ENCODE results near the gene RAB29. TPM values are rescaled to one million over a fixed set of nuclear protein-coding genes. Genes with fewer than 3 reads are reported as not detected.

RAB29 gene
- total and polyA plus RNA-seq, 9 of the 15 experiments (the other 6 are each of a cell fraction or from before 2014, with no cell fraction given), result 6.3 to 17.6 (median 8.0) TPM

GRCh38 chr1:205750138-205751035 lies 24.9 kb downstream of the RAB29 start, which contains the start of gene NUCKS1:
TSS of gene NUCKS1 (minus strand) at chr1:205750182. CDS start at chr1:205749973, 209 bp downstream.
- H3K27ac ChIP-seq (ENCODE audit: extremely low read depth, low read depth, low read length), result peak within 1 kb of the TSS; percentile 96
- peaks cover 33% of the 10 kb centered on the region for H4K20me1 ChIP-seq (replicated peaks; ENCODE audit: control insufficient read depth, insufficient read depth, low read length)
- H3K9me1 ChIP-seq (ENCODE audit: control insufficient read depth, insufficient read depth, low read length), result no peaks in the 10 kb centered on the region
- FAIRE-seq, result peak; percentile 98
- peak within 1 kb of the TSS; percentile 71 for H3K4me3 ChIP-seq
- H2AFZ ChIP-seq (ENCODE audit: low read depth, low read length), result peak within 1 kb of the TSS; percentile 94
- ChIA-PET POLR2A (interaction anchor here (0.6 to 2.2 kb wide), 9 partner anchors 10 to 103 kb away, joined by 3 to 44 read pairs (median 6); no protein-coding TSS in a partner anchor), CTCF (ENCODE audit: low intra/inter-chr PET ratio) (no interaction called here)
- peak within 1 kb of the TSS; percentile 99 for H3K4me2 ChIP-seq (ENCODE audit: insufficient read depth, low read length)
- H3K36me3 ChIP-seq (ENCODE audit: control insufficient read depth, insufficient read depth, low read length), result peaks cover 33% of the 10 kb centered on the region; the same call in 2 of the 3 replicates
- peak; percentile 84 for ATAC-seq
- DNase-seq (ENCODE audit: extremely low read depth in 1 of 4, low spot score in 3 of 4), result peak; percentile 84 to 100 (median 90)
- peaks cover 8 to 33% of the 10 kb centered on the region in 2 experiments; a peak in 4 of 5 replicates for H3K4me1 ChIP-seq (replicated peaks in 1 of 2; ENCODE audit: control insufficient read depth in 2 of 2, insufficient read depth in 2 of 2, low read length in 2 of 2)
- no peaks in the 10 kb centered on the region for H3K27me3 ChIP-seq (ENCODE audit: control insufficient read depth in 2 of 2, insufficient read depth in 2 of 2, low read length in 2 of 2)
- 1% methylated on average over 27 of the region's 27 CpGs for WGBS (ENCODE audit: insufficient coverage, low coverage, missing lambda C conversion rate)
- H3K9ac ChIP-seq (ENCODE audit: insufficient read depth in 1 of 2, low read depth in 2 of 2, low read length in 2 of 2), result peak within 1 kb of the TSS; percentile 90 to 97
- BruUV-seq (replicated peaks), result TSS peak; percentile 73
- H3K9me3 ChIP-seq (replicated peaks; ENCODE audit: control insufficient read depth, insufficient read depth, low read depth, low read length), result no peaks in the 10 kb centered on the region
- in situ Hi-C loops (cut with MboI), result no loop called here
- peaks cover 46% of the 10 kb centered on the region for H3K79me2 ChIP-seq (ENCODE audit: control insufficient read depth, insufficient read depth, low read length)
- intact Hi-C loops (cut with micrococcal nuclease), result loop anchor here (1.0 kb wide), 1 partner anchor 63 kb away; the partner anchor contains the start of gene SLC41A1
- TF ChIP-seq TBP (optimal IDR thresholded peaks at IDR 0.05; ENCODE audit: low read depth, low read length) (peak; percentile 90), HIVEP1 (CRISPR knock-in tag; IDR thresholded peaks at IDR 0.05) (peak; percentile 28; the same call in 1 of the 2 replicates), NR2C2 (CRISPR knock-in tag; IDR thresholded peaks at IDR 0.05) (0 out of 2 replicates have a peak, but pooled peaks have one; percentile 40), NR2C2 (tag; IDR thresholded peaks at IDR 0.05) (peak; percentile 93), ZBTB1 (CRISPR knock-in tag; IDR thresholded peaks at IDR 0.05; ENCODE audit: borderline replicate concordance, low read depth) (no peak), IRF1 (CRISPR knock-in tag; IDR thresholded peaks at IDR 0.05; ENCODE audit: borderline replicate concordance) (no peak), SIX5 (IDR thresholded peaks at IDR 0.05; ENCODE audit: borderline replicate concordance in 1 of 2, insufficient read depth in 1 of 2, low read depth in 1 of 2, low read length in 2 of 2) (0 out of 4 replicates have a peak, but pooled peaks of 1 of the 2 experiments have one; percentile 8), RBM25 (IDR thresholded peaks at IDR 0.05; ENCODE audit: low read depth, low read length, severe bottlenecking) (peak; percentile 99), ATF1 (CRISPR knock-in tag; IDR thresholded peaks at IDR 0.05) (no peak), ATF1 (tag; IDR thresholded peaks at IDR 0.05) (peak; percentile 95), GTF2A2 (tag; IDR thresholded peaks at IDR 0.05) (peak; percentile 73; the same call in 1 of the 2 replicates), NFXL1 (CRISPR knock-in tag; IDR thresholded peaks at IDR 0.05) (peak; percentile 58; the same call in 1 of the 2 replicates), ZC3H8 (IDR thresholded peaks at IDR 0.05) (peak; percentile 59; the same call in 1 of the 2 replicates), CTCF (IDR thresholded peaks at IDR 0.05 in 2 of 3, conservative IDR thresholded peaks at IDR 0.05 in 1 of 3; ENCODE audit: insufficient read depth in 2 of 3, low read depth in 1 of 3, low read length in 3 of 3) (peak in 1 of 3 experiments; percentile 11; a peak in 2 of 6 replicates), GABPA (tag; conservative IDR thresholded peaks at IDR 0.05; ENCODE audit: low read depth) (peak; percentile 35; the same call in 1 of the 2 replicates), ETS2 (tag; IDR thresholded peaks at IDR 0.05; ENCODE audit: borderline replicate concordance, poor library complexity, severe bottlenecking) (peak; percentile 65), ZNF12 (CRISPR knock-in tag; IDR thresholded peaks at IDR 0.05) (no peak), ZNF212 (CRISPR knock-in tag; IDR thresholded peaks at IDR 0.05) (no peak), FOXP1 (CRISPR knock-in tag; IDR thresholded peaks at IDR 0.05) (no peak)

Data from K562 (cell line).